Epidermal melanocyte (primary cell): ENCODE measurements around the gene ITPR2.
"Not testable (repeated sequence)": the region's sequence is repeated elsewhere in the genome, so short reads cannot be mapped to it uniquely, and the experiment has no call there.

Experiments
- DNase-seq: peaks from one replicate; pipeline ENCODE4 v3.0.0; 2011; ENCODE audit warnings: low spot score; ENCODE audit not compliant: insufficient read length

The ITPR2 gene

DNA sequence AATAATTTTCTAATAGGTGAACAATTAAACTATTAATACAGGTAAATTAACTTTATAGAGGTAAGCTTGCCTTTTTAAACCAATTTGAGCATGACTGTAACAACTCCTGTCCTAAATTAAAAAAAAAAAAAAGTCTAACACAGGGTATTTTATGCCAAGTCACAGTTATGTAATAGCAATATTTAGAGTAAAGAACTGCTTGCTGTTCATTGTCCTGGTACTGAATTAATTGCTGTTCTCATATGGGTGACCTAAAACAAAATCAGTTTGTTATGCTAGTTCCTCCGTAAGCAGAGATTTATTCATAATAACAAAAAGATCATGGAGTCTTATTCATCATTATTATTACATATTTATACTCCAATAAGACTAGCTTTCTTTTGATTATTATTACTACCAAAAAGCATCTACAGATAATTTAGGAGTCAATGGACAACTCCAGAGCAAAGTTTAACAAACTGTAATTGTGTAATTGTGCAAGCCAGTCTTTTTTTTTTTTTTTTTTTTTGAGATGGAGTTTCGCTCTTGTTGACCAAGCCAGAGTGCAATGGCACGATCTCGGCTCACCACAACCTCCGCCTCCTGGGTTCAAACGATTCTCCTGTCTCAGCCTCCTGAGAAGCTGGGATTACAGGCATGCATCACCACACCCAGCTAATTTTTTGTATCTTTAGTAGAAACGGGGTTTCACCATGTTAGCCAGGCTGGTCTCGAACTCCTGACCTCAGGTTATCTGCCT lies 98.3 kb downstream of the ITPR2 start:
- DNase-seq = no peak

DNA sequence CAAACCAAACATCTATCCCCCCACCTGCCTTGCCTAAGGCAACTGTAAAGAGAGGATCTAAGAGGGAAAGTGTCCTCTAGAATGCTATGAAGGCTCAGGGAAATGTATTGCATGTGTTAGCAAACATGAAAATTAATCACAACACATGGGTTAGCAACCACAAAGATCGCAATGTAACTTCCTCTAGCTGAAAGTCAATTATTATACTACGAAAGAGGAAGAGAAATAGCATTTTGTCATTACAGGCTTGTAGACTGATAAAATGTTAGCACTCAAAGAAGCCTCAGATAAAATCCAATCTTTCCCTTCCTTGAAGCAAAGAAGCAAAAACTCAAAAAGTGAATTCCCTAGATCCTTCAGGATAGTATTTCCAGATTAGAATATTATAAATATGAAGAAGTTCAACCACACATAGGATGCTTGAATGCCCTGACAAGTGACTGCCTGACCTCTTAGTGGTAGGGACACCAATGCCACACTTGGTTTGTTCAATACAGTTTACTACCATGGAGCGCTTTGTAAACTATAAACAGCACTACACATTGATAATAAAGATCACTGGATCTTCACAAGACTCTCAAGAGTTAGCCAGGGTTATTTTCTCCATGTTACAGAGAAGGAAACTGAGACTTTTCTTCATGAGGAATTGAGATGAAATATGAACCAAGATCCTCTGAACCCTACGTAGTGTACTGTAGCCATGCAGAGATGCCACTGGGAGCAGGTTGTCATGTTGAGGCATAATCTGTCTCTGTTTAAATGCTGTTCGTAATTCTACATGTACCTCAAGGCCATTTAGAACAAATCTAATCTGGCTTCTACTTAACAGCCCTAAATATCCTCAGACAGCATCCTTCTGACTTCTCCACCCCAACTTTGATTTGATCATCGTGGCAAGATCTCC lies 100.7 kb downstream of the ITPR2 start:
- DNase-seq = no peak

DNA sequence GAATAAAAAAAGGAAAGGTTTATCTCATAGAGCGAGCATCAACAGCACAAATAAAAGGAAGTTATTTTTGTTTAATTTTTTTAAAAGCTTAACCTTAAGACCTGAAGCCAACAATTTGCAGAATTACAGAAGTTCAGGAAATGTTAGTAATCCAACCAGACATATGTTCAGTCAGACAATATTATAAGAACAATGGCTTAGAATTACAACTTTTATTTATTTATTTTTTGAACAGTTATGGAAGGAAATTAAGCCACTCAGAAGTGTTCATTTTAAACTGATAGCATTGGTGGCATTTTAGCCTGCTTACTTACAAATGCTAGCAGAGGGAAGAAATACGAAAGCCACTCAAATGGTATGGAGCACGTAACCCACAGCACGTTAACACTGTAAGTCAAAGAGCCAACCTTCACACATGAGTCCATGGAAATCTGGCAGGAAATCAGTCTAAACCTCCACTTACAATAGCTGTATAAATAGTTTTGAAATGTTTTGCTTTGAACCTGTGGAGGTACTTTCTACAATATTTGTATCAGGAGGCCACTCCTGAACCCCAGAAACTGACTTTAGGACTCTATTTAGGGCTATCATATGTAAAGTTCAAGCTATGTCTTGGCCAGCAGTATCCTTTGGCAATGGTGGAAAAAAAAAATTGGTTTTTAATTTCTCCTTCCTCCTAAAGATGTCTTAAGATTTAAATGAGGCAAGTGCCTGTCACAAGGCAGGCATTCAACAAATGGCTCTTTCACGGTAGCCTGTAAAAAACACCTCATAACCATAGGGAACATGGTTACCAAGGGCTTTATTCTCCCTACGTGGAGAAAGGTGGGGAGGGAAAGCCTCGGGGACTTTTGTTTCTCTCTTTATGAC lies 102.3 kb downstream of the ITPR2 start:
- no peak for DNase-seq

DNA sequence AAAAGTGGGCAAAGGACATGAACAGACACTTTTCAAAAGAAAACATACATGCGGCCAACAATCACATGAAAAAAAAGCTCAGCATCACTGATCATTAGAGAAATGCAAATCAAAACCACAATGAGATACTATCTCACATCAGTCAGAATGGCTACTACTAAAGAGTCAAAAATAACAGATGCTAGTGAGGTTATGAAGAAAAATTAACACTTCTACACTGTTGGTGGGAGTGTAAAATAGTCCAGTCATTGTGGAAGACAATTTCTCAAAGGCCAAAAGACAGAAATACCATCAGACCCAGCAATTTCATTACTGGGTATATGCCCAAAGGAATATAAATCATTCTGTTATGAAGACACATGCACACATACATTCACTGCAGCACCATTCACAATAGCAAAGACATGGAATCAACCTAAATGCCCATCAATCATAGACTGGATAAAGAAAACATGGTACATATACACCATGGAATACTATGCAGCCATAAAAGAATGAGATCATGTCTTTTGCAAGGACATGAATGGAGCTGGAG lies 103.8 kb downstream of the ITPR2 start:
- not testable (repeated sequence) for DNase-seq

DNA sequence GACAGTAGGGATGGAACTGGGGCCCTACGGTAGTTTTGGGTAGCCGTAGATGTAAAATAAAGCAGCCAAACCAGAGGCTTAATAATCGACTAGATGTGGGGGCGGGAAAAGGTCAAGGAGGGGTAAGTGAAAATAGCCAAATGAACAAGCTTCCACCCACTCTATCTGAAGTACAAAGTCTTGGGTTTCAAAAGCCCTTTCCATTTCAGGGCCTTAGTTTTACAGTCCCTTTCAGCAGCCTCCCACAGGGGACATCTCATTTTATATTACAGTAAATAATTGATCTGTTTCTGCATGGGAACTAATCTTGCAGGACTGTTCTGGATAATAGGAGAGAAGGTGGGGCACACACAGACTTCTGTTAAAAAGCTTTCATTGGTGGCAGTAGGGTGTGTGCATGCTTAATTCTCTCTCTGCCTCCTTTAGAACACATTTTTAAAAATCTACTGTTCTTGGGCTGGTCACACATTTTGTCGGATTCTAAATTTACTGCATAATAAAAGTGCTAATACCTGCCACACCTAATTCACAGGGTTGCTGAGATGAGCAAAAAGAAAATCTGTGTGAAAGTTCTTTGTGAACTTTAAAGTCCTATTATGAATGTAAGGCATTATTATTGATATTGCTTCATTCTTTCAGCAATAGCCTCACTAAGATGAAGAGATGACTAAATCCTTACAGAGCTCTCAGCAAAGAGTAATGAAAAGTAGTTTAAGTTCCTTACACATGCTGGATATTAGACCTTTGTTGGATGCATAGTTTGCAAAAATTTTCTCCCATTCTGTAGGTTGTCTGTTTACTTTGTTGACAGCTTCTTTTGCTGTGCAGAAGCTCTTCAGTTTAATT lies 104.6 kb downstream of the ITPR2 start:
- no peak for DNase-seq

DNA sequence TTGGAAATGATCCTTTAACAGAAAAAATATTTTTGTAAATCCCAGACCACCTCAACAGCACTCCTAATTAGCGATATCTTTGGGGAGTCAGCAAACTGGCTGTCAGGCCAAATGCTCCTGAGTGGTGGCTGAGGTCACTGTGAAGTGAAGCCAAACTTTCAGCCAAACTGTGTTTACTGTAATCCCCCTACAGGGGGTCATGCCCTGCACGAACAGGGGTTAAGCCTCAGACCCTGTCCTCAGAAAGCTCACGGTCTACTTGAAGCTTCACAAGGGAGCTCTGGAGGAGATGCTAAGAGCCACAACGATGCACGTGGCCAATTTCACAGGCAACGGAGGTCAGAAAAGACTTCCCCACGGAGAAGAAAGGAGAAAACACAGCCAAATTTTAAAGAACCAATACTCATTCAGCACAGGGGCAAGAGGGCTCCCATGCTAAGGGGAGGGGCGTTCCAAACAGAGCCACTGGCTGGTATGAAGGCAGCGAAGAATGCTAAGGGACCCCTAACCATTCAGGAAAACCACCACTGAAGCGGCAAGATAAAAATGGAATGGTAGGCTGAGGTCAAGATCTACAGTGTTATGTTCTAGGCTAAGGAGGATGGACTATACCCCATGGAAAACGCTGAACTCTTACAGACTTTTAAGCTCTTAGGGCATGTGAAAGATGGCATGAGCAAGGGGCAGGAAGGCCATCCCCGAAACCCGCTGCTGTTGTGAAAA lies 105.4 kb downstream of the ITPR2 start:
- DNase-seq = no peak

GRCh38 chr12:26726956-26727355 lies 106.0 kb downstream of the ITPR2 start:
- no peak for DNase-seq

DNA sequence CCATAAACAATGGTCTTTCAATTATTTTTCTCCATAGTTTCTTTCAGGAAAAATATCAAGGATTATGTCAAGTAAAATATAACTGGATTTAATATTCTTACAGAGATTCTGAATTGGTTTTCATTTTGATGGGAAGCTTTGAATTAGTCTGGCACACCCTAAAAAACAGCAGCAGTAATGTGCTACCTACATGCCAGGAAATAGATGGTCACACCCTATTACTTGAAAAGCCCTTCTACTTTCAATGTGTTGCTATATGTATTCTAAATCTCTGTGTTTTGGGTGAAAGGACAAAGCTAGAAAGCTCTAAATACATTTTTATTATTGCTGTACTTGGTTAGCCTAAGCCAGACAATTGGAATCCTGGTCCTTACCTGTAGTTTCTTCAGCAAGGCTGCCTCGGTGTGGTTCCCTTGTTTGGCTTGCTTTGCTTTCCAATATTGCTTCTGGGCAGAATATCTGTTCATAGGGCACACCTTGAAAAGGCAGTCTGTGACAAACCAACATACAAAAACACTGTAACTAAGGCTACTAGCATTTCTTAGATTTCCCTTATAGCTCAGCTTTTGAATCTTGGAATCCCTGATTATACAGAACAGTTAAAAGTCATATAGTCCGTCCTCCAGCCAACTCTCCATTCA lies 107.6 kb downstream of the ITPR2 start:
- DNase-seq = no peak

- no peak for DNase-seq
Observed at GRCh38 chr12:26724309-26724702, 108.7 kb downstream of the ITPR2 start.

DNA sequence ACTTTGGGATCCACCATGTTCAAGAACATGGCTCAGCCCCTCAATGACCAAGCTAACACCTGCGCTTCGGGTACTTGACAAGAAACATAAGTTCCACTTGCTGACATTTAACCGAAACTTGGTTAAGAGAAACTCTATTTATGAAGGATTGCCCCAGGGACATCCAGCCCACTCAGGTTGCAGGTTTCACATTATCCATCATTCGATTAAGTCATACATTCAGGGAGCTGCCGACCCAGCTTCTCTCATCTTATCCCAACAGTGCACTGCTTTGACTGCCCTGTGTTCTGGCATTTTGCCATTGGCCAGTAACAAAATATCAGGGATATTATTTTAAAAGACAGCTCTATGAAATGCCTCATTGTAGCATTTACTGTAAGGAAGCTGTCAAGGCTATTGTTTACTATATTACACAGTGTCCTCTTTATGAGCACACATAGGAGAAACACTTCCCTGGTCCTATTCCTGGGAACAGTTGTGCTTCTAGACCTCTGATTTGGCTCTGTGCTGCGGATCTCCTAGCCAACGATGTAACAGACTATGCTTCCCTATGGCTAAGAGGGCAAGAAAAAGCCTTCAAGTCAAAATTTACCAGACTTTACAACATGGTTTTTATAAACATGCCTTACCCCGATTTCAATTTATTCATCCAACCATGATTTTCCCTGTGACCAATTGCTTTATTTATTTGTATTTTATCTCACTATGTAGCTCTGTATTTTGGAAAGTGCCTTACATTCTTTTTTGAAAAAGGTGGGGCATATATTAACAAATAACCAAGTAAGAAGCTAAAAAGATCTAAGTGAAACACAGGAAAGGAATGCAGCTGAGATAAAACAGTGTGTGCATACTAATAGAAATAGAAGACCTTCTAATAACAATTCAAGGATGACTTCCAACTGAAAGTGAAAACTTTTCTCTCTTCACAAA lies 109.3 kb downstream of the ITPR2 start:
- peak; percentile 23 for DNase-seq

GRCh38 chr12:26721800-26722199 lies 111.2 kb downstream of the ITPR2 start:
- no peak for DNase-seq

DNA sequence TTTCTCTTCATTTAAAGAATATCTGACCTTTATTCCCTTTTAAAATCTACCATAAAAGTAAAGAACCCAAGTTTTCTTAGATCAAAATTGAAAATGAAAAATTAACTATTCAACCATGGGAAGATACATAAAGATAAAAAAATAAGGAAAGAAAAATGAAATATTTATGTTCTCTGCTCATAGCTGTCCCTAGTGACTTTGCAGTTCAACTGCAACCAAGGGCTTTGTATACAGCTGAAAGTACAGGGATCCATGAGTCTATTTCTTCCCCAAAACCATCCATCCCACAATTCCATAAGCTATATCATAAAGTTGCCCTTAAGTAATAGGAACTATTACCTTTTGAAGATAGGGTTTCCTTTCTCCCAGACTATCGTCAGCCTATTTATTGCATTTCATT lies 113.1 kb downstream of the ITPR2 start:
- no peak for DNase-seq

- DNase-seq = no peak
Observed at GRCh38 chr12:26717757-26718156, 115.2 kb downstream of the ITPR2 start.

DNA sequence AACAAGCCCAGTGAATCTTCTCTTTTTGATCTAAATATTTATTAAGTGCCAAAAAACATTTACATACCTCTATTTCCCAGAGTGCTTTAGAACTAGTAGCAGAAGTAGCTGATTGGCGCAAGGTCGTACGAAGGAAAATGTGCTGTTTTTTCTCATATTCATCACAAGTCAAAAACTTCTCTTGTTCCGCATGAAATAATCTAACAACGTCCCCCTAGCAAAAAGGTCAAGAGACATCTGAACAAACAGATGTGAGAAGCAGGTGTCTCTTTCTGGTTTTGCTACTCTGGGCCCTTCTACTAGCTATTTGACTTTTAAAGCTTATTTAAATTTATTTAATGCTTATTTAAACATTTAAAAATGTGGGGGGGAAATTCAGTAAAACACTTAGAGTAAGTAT lies 117.8 kb downstream of the ITPR2 start:
- no peak for DNase-seq

GRCh38 chr12:26713885-26714383 lies 119.1 kb downstream of the ITPR2 start:
- no peak for DNase-seq

DNA sequence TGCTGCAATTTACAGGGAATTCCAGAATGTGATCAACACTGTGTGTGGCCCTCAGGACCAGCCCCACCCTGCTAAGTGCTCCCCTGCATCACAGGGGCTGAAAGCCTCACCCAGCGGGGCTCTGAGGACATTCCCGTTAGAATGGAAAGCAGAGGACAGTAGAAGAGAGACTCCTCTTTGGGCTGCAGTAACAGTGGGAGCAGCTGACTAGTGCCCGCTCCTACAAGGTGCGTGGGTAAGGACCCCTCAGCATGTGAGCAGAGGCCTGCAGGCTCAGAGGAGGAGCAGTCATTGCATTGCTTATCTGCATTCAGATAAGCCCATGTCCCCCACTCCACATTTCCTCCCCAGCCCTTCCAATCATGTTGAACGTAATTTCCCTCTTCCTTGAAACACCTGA lies 120.1 kb downstream of the ITPR2 start:
- no peak for DNase-seq

- DNase-seq = no peak
Observed at GRCh38 chr12:26711569-26711968, 121.4 kb downstream of the ITPR2 start.

GRCh38 chr12:26711072-26711471 lies 121.9 kb downstream of the ITPR2 start:
- DNase-seq = no peak
